ENCODE measurements around the gene GCFC2.

GRCh38 chr2:75688196-75688595, 22.5 kb downstream of the GCFC2 start:
- TF ChIP-seq POLR2A (IDR thresholded peaks at IDR 0.05; ENCODE audit: low read length) (no peak), GATA1 (IDR thresholded peaks at IDR 0.05; ENCODE audit: low read depth, low read length) (no peak)

Data from erythroblast (primary cell).